GM19463 (cell line): Measurements from ENCODE around the gene DNAJB5.
A peak's percentile ranks its signal among the peaks of the same experiment; 100 is the strongest.
"Not testable (repeated sequence)": the region's sequence is repeated elsewhere in the genome, so short reads cannot be mapped to it uniquely, and the experiment has no call there.

Experiments used
- ATAC-seq: cut with Tn5 transposase; IDR thresholded peaks from one replicate; pipeline ENCODE4 v1.9.1; 2021; ENCODE audit warnings: mild to moderate bottlenecking, moderate library complexity; ENCODE audit not compliant: unreplicated experiment

DNAJB5 gene

GRCh38 chr9:34998266-34998665 lies 8.7 kb downstream of the DNAJB5 start:
- no peak for ATAC-seq

GRCh38 chr9:34999576-34999975 lies 10.0 kb downstream of the DNAJB5 start:
- ATAC-seq: no peak

GRCh38 chr9:35000535-35001284 lies 11.2 kb downstream of the DNAJB5 start:
- no peak for ATAC-seq

- no peak for ATAC-seq
These were observed 11.7 kb downstream of the DNAJB5 start for GRCh38 chr9:35001285-35001677.

GRCh38 chr9:35001803-35002502 lies 12.4 kb downstream of the DNAJB5 start:
- peak; percentile 58 for ATAC-seq

GRCh38 chr9:35002623-35003022 lies 13.1 kb downstream of the DNAJB5 start:
- ATAC-seq: no peak

GRCh38 chr9:35004299-35004698 lies 14.8 kb downstream of the DNAJB5 start:
- not testable (repeated sequence) for ATAC-seq

GRCh38 chr9:35010351-35010958 lies 20.9 kb downstream of the DNAJB5 start:
- ATAC-seq: no peak

GRCh38 chr9:35014517-35014916 lies 25.0 kb downstream of the DNAJB5 start:
- no peak for ATAC-seq

- not testable (repeated sequence) for ATAC-seq
These were observed 33.9 kb downstream of the DNAJB5 start for GRCh38 chr9:35023443-35023842.

- ATAC-seq: no peak
These were observed 37.1 kb downstream of the DNAJB5 start for GRCh38 chr9:35026671-35027070.

GRCh38 chr9:35027374-35027773 lies 37.8 kb downstream of the DNAJB5 start:
- ATAC-seq: no peak

GRCh38 chr9:35027860-35028259 lies 38.3 kb downstream of the DNAJB5 start:
- ATAC-seq: no peak

- no peak for ATAC-seq
These were observed 38.8 kb downstream of the DNAJB5 start for GRCh38 chr9:35028341-35028740.

GRCh38 chr9:35029241-35029640 lies 39.7 kb downstream of the DNAJB5 start:
- ATAC-seq: no peak

GRCh38 chr9:35029852-35030251 lies 40.3 kb downstream of the DNAJB5 start:
- ATAC-seq: no peak

GRCh38 chr9:35033101-35033500 lies 43.6 kb downstream of the DNAJB5 start:
- ATAC-seq: no peak

- no peak for ATAC-seq
These were observed 46.5 kb downstream of the DNAJB5 start for GRCh38 chr9:35035851-35036701.

GRCh38 chr9:35042081-35042604 lies 52.6 kb downstream of the DNAJB5 start:
- ATAC-seq: no peak

GRCh38 chr9:35042891-35043545 lies 53.5 kb downstream of the DNAJB5 start:
- no peak for ATAC-seq
